Caco-2 (cell line): ENCODE measurements around the gene SMIM3. TPM values are rescaled to one million over a fixed set of nuclear protein-coding genes. Genes with fewer than 3 reads are reported as not detected.
"Not testable (repeated sequence)": the region's sequence is repeated elsewhere in the genome, so short reads cannot be mapped to it uniquely, and the experiment has no call there.

Experiments used
- BruUV-seq: library from RNA; stranded (reverse); fragments of 400-500 nt; replicated peaks from 2 replicates; lab custom pipeline; 2021; lab: Mats Ljungman, UMichigan
- CTCF ChIA-PET: fragments of 300-600 bp; sonication (Branson Sonifier 250); formaldehyde crosslinking; loops from one replicate; lab custom pipeline; 2022; ENCODE audit warnings: antibody characterized with exemption; lab: Charles Lee
- POLR2A ChIA-PET: fragments of 300-600 bp; sonication (Branson Sonifier 250); formaldehyde crosslinking; loops from one replicate; lab custom pipeline; 2022; ENCODE audit warnings: antibody characterized with exemption; lab: Charles Lee
- DNase-seq, 2 experiments: peaks; one replicate each; pipeline versions ENCODE4 v3.0.0 to v3.0.0-alpha.2; 2020 to 2022
- H3K27me3 ChIP-seq: replicated peaks from 2 replicates; pipeline ENCODE4 v1.6.0; 2011; ENCODE audit warnings: low read length; ENCODE audit not compliant: control insufficient read depth, insufficient read depth
- H3K36me3 ChIP-seq: 2 replicates; pipeline ENCODE4 v1.5.1; 2011; ENCODE audit warnings: low read length; ENCODE audit not compliant: control insufficient read depth, insufficient read depth
- H3K4me1 ChIP-seq: fragments of 250-450 bp; sonication (Bioruptor Pico); 2 replicates; pipeline ENCODE4 v1.5.1; 2020; ENCODE audit warnings: mild to moderate bottlenecking
- H3K4me3 ChIP-seq: 2 replicates; pipeline ENCODE4 v1.5.1; 2011; ENCODE audit warnings: low read depth, mild to moderate bottlenecking, control low read depth, low read length
- H3K9me3 ChIP-seq: fragments of 250-450 bp; sonication (Bioruptor Pico); 2 replicates; pipeline ENCODE4 v1.5.1; 2020; ENCODE audit warnings: mild to moderate bottlenecking, moderate library complexity
- H3K27ac Mint-ChIP-seq: one replicate; pipeline ENCODE4 v1.8.0; 2022; ENCODE audit warnings: mixed read lengths; ENCODE audit not compliant: unreplicated experiment
- H3K27me3 Mint-ChIP-seq: one replicate; pipeline ENCODE4 v1.8.0; 2022; ENCODE audit warnings: mixed read lengths; ENCODE audit not compliant: insufficient read depth, unreplicated experiment
- H3K36me3 Mint-ChIP-seq: one replicate; pipeline ENCODE4 v1.8.0; 2022; ENCODE audit warnings: mild to moderate bottlenecking, mixed read lengths; ENCODE audit not compliant: insufficient read depth, unreplicated experiment
- H3K4me1 Mint-ChIP-seq: one replicate; pipeline ENCODE4 v1.8.0; 2022; ENCODE audit warnings: low read depth, mixed read lengths; ENCODE audit not compliant: unreplicated experiment
- H3K4me3 Mint-ChIP-seq: one replicate; pipeline ENCODE4 v1.8.0; 2022; ENCODE audit warnings: mild to moderate bottlenecking, moderate library complexity, mixed read lengths; ENCODE audit not compliant: unreplicated experiment
- H3K9me3 Mint-ChIP-seq: one replicate; pipeline ENCODE4 v1.8.0; 2022; ENCODE audit warnings: mixed read lengths; ENCODE audit not compliant: unreplicated experiment
- intact Hi-C: fragments of 100-400 bp; cut with micrococcal nuclease; formaldehyde crosslinking; loops from one replicate; pipeline ENCODE4 v1.10.0; 2022; ENCODE audit not compliant: unreplicated experiment
- total RNA-seq: library from RNA; stranded (reverse); gene quantifications from 2 replicates; pipeline ENCODE4 v1.2.3, GENCODE V29; 2022
- TF ChIP-seq, protein P1 (sequence below), 2 experiments: fragments of 200-600 bp in 1 of 2; IDR thresholded peaks; 1 replicate in 1 of 2; 2 replicates in 1 of 2; pipeline versions ENCODE4 v1.5.1 to v1.8.0; 2011 to 2022; ENCODE audit warnings: antibody characterized with exemption in 1 of 2, control low read depth in 1 of 2, inconsistent platforms in 1 of 2, low read depth in 1 of 2, low read length in 1 of 2, mild to moderate bottlenecking in 1 of 2, moderate library complexity in 1 of 2; ENCODE audit not compliant: insufficient read depth in 1 of 2, severe bottlenecking in 1 of 2, unreplicated experiment in 1 of 2

Gene SMIM3
- total RNA-seq, 1 experiment from 2014 or later: 19.4 TPM

- peaks cover 35% of the 10 kb centered on the region for H3K36me3 Mint-ChIP-seq
Observed at GRCh38 chr5:150740992-150741391, 37.6 kb upstream of the SMIM3 start.

DNA sequence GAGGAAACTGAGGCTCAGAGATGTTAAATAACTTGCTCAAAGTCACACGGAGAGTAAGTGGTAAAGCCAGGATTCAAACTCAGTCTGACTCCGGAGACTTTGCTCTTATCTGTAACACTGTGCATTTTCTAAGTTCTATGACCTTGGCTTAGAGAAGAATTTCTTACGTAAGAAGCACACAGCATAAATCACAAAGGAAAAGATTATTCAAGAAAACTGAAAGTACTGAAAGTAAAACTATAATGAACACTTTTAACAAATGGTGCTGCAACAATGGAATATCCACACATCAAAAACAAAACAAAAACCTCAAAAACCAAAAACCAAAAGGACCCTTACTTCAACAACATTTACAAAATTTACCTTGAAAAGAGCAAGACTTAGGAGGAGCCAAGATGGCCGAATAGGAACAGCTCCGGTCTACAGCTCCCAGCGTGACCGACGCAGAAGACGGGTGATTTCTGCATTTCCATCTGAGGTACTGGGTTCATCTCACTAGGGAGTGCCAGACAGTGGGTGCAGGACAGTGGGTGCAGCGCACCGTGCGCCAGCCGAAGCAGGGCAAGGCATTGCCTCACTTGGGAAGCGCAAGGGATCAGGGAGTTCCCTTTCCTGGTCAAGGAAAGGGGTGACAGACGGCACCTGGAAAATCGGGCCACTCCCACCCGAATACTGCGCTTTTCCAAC, 36.0 kb upstream of the SMIM3 start:
- H3K27me3 ChIP-seq, H3K9me3 ChIP-seq, H3K4me3 ChIP-seq, H3K9me3 Mint-ChIP-seq, H3K4me1 Mint-ChIP-seq, intact Hi-C loops, H3K27ac Mint-ChIP-seq, H3K4me3 Mint-ChIP-seq, DNase-seq, H3K36me3 ChIP-seq, H3K27me3 Mint-ChIP-seq, POLR2A ChIA-PET, CTCF ChIA-PET, BruUV-seq, H3K4me1 ChIP-seq: not testable (repeated sequence)
- H3K36me3 Mint-ChIP-seq: peaks cover 31% of the 10 kb centered on the region

More at GRCh38 chr5:150740992-150741391, 37.6 kb upstream of the SMIM3 start:
- intact Hi-C loops: loop anchor here (2.0 kb wide), 1 partner anchor 18 kb away; the partner anchor contains the start of gene DCTN4
- no peak for DNase-seq
- Mint-ChIP-seq H3K4me1 (peaks cover 15% of the 10 kb centered on the region), H3K4me3 (no peak overlapping the region), H3K27me3 (no peaks in the 10 kb centered on the region), H3K9me3 (no peaks in the 10 kb centered on the region), H3K27ac (no peak overlapping the region)
- BruUV-seq: no TSS peak
- Histone ChIP-seq H3K9me3 (no peaks in the 10 kb centered on the region), H3K36me3 (no peaks in the 10 kb centered on the region), H3K4me3 (no peak overlapping the region), H3K4me1 (no peaks in the 10 kb centered on the region), H3K27me3 (no peaks in the 10 kb centered on the region)
- CTCF ChIA-PET: no interaction called here
- TF ChIP-seq, protein P1, sequence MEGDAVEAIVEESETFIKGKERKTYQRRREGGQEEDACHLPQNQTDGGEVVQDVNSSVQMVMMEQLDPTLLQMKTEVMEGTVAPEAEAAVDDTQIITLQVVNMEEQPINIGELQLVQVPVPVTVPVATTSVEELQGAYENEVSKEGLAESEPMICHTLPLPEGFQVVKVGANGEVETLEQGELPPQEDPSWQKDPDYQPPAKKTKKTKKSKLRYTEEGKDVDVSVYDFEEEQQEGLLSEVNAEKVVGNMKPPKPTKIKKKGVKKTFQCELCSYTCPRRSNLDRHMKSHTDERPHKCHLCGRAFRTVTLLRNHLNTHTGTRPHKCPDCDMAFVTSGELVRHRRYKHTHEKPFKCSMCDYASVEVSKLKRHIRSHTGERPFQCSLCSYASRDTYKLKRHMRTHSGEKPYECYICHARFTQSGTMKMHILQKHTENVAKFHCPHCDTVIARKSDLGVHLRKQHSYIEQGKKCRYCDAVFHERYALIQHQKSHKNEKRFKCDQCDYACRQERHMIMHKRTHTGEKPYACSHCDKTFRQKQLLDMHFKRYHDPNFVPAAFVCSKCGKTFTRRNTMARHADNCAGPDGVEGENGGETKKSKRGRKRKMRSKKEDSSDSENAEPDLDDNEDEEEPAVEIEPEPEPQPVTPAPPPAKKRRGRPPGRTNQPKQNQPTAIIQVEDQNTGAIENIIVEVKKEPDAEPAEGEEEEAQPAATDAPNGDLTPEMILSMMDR (IDR thresholded peaks at IDR 0.05; ENCODE audit: insufficient read depth in 1 of 2, low read depth in 1 of 2, low read length in 1 of 2, severe bottlenecking in 1 of 2, unreplicated experiment in 1 of 2): no peak
- POLR2A ChIA-PET: no interaction called here

DNA sequence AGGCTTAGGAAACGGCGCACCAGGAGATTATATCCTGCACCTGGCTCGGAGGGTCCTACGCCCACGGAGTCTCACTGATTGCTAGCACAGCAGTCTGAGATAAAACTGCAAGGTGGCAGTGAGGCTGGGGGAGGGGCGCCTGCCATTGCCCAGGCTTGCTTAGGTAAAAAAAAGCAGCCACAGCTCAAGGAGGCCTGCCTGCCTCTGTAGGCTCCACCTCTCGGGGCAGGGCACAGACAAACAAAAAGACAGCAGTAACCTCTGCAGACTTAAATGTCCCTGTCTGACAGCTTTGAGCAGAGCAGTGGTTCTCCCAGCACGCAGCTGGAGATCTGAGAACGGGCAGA, 35.4 kb upstream of the SMIM3 start:
- H3K36me3 ChIP-seq, H3K27me3 ChIP-seq, POLR2A ChIA-PET, H3K4me3 ChIP-seq, H3K4me1 Mint-ChIP-seq, CTCF ChIA-PET, DNase-seq, H3K4me1 ChIP-seq, H3K9me3 ChIP-seq, H3K4me3 Mint-ChIP-seq, H3K27ac Mint-ChIP-seq, H3K9me3 Mint-ChIP-seq, H3K27me3 Mint-ChIP-seq, intact Hi-C loops, BruUV-seq: not testable (repeated sequence)
- peaks cover 31% of the 10 kb centered on the region for H3K36me3 Mint-ChIP-seq

GRCh38 chr5:150750469-150750868, 28.1 kb upstream of the SMIM3 start:
- Mint-ChIP-seq H3K27me3 (no peaks in the 10 kb centered on the region), H3K4me3 (no peak overlapping the region), H3K36me3 (peaks cover 40% of the 10 kb centered on the region), H3K4me1 (no peaks in the 10 kb centered on the region), H3K9me3 (no peaks in the 10 kb centered on the region), H3K27ac (no peak overlapping the region)
- Histone ChIP-seq H3K4me1 (peaks cover 3% of the 10 kb centered on the region; the same call in 1 of the 2 replicates), H3K27me3 (no peaks in the 10 kb centered on the region), H3K9me3 (0 out of 2 replicates have a peak, but pooled peaks cover 3% of the 10 kb centered on the region), H3K36me3 (peaks cover 6% of the 10 kb centered on the region), H3K4me3 (no peak overlapping the region)
- BruUV-seq: no TSS peak
- intact Hi-C loops: loop anchor here (10.0 kb wide), 1 partner anchor 296 kb away; no protein-coding TSS in a partner anchor
- CTCF ChIA-PET: no interaction called here
- POLR2A ChIA-PET: no interaction called here
- TF ChIP-seq, protein P1 (IDR thresholded peaks at IDR 0.05; ENCODE audit: insufficient read depth in 1 of 2, low read depth in 1 of 2, low read length in 1 of 2, severe bottlenecking in 1 of 2, unreplicated experiment in 1 of 2): no peak
- DNase-seq: no peak
